Activated effector memory CD4-positive, alpha-beta T cell treated with anti-CD3 and anti-CD28 coated beads, Interleukin-2, amount 50 U/mL, for 16 hours (primary cell): Measurements from ENCODE around the gene ITGA4.
"Not testable (repeated sequence)": the region's sequence is repeated elsewhere in the genome, so short reads cannot be mapped to it uniquely, and the experiment has no call there.

Source experiments
- DNase-seq: peaks from one replicate; pipeline ENCODE4 v3.0.0-alpha.2; 2020

The ITGA4 gene

GRCh38 chr2:181457121-181457740, at the start of gene ITGA4:
Gene ITGA4 (plus strand): TSS chr2:181457386. CDS start chr2:181457655, 269 bp downstream.
- DNase-seq = peak; percentile 92

GRCh38 chr2:181408861-181409260, 48.3 kb upstream of the ITGA4 start:
- no peak for DNase-seq

- DNase-seq = no peak
Measured at GRCh38 chr2:181411105-181411849, 45.9 kb upstream of the ITGA4 start.

- no peak for DNase-seq
Measured at GRCh38 chr2:181419129-181419855, 37.9 kb upstream of the ITGA4 start.

- no peak for DNase-seq
Measured at GRCh38 chr2:181420259-181421130, 36.7 kb upstream of the ITGA4 start.

GRCh38 chr2:181421131-181421458, 36.1 kb upstream of the ITGA4 start:
- no peak for DNase-seq

- DNase-seq = no peak
Measured at GRCh38 chr2:181421464-181421863, 35.7 kb upstream of the ITGA4 start.

- DNase-seq = no peak
Measured at GRCh38 chr2:181426672-181427071, 30.5 kb upstream of the ITGA4 start.

- no peak for DNase-seq
Measured at GRCh38 chr2:181430406-181431118, 26.6 kb upstream of the ITGA4 start.

- no peak for DNase-seq
Measured at GRCh38 chr2:181431674-181432073, 25.5 kb upstream of the ITGA4 start.

- DNase-seq = no peak
Measured at GRCh38 chr2:181438261-181438660, 18.9 kb upstream of the ITGA4 start.

- no peak for DNase-seq
Measured at GRCh38 chr2:181440344-181440743, 16.8 kb upstream of the ITGA4 start.

- no peak for DNase-seq
Measured at GRCh38 chr2:181440919-181441318, 16.3 kb upstream of the ITGA4 start.

GRCh38 chr2:181441670-181442069, 15.5 kb upstream of the ITGA4 start:
- DNase-seq = no peak

- no peak for DNase-seq
Measured at GRCh38 chr2:181444654-181445053, 12.5 kb upstream of the ITGA4 start.

GRCh38 chr2:181446985-181447384, 10.2 kb upstream of the ITGA4 start:
- DNase-seq = no peak

GRCh38 chr2:181449278-181449677, 7.9 kb upstream of the ITGA4 start:
- DNase-seq = not testable (repeated sequence)

GRCh38 chr2:181454686-181455450, 2.3 kb upstream of the ITGA4 start:
- DNase-seq = no peak

GRCh38 chr2:181456660-181457120, 496 bp upstream of the ITGA4 start:
- DNase-seq = peak; percentile 84

GRCh38 chr2:181457741-181458425, 697 bp downstream of the ITGA4 start:
- peak; percentile 80 for DNase-seq

- no peak for DNase-seq
Measured at GRCh38 chr2:181458871-181459270, 1.7 kb downstream of the ITGA4 start.
